ENCODE results near the gene EPB41L1.

- TF ChIP-seq EZH2phosphoT487 (IDR thresholded peaks at IDR 0.05; ENCODE audit: insufficient read depth, low read depth) = no peak
- TF ChIP-seq EZH2 (IDR thresholded peaks at IDR 0.05; ENCODE audit: insufficient read depth, poor library complexity, severe bottlenecking) = no peak
Observed at GRCh38 chr20:36213362-36213761, 58.8 kb downstream of the EPB41L1 start.
